GM12864 (cell line): ENCODE measurements around the gene RFT1.
A peak's percentile ranks its signal among the peaks of the same experiment; 100 is the strongest.

ENCODE experiments used
- DNase-seq: peaks from one replicate; pipeline ENCODE4 v3.0.0-alpha.2; 2011; ENCODE audit warnings: low read depth
- H3K4me3 ChIP-seq: 2 replicates; pipeline ENCODE4 v1.5.1; 2011; ENCODE audit warnings: mild to moderate bottlenecking, low read depth, low read length, control low read depth
- TF ChIP-seq, protein P1 (sequence below): IDR thresholded peaks from 2 replicates; pipeline ENCODE4 v1.5.1; 2011; ENCODE audit warnings: low read depth, mild to moderate bottlenecking, moderate library complexity, low read length, control low read depth, inconsistent platforms; ENCODE audit errors: missing control alignments

RFT1 gene, protein sequence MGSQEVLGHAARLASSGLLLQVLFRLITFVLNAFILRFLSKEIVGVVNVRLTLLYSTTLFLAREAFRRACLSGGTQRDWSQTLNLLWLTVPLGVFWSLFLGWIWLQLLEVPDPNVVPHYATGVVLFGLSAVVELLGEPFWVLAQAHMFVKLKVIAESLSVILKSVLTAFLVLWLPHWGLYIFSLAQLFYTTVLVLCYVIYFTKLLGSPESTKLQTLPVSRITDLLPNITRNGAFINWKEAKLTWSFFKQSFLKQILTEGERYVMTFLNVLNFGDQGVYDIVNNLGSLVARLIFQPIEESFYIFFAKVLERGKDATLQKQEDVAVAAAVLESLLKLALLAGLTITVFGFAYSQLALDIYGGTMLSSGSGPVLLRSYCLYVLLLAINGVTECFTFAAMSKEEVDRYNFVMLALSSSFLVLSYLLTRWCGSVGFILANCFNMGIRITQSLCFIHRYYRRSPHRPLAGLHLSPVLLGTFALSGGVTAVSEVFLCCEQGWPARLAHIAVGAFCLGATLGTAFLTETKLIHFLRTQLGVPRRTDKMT

DNA sequence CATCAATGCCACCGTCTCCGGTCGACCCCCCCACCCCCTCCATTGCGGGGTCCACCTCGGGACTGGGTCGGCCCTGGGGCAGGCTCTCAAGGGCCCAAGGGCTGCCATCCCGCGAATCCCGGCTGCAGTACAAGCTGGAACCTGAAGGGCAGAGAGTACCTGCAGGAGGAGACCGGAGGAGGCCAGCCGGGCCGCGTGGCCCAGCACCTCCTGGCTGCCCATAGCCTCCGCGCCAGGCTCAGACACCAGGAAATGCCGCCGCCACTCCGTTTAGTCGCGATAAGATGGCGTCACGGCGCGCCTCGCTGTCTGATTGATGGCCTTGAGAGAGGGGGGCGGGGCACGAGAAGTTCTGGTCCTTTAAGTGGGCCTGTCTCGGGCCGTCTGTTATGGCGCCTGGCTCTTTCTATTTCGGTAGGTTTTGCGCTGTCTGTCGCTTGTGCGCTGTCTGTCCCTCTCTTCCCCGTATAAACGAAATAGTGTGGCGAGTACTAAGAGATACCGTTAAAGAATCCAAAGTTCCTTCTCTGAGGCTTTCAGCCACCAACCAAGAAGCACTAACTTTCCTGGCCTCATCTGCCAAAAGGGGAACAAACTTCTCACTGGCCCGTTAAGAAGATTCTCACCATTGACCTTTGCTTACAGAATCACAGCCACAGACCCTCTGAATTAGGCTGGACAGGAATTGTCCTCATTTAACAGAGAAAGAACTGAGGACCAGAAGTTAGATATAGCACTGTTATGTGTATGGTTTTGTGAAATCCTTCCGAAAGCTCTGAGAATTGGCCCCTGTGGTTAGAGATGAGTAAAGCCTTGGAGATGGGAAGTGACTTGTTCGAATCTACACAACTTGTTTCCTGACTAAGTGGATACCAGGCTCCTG, at the start of gene RFT1:
RFT1 (minus strand) TSS at position 257 of the 883 bp plus-strand sequence; CDS start at position 222, 35 bp downstream.
- DNase-seq = peak; percentile 90
- TF ChIP-seq, protein P1, sequence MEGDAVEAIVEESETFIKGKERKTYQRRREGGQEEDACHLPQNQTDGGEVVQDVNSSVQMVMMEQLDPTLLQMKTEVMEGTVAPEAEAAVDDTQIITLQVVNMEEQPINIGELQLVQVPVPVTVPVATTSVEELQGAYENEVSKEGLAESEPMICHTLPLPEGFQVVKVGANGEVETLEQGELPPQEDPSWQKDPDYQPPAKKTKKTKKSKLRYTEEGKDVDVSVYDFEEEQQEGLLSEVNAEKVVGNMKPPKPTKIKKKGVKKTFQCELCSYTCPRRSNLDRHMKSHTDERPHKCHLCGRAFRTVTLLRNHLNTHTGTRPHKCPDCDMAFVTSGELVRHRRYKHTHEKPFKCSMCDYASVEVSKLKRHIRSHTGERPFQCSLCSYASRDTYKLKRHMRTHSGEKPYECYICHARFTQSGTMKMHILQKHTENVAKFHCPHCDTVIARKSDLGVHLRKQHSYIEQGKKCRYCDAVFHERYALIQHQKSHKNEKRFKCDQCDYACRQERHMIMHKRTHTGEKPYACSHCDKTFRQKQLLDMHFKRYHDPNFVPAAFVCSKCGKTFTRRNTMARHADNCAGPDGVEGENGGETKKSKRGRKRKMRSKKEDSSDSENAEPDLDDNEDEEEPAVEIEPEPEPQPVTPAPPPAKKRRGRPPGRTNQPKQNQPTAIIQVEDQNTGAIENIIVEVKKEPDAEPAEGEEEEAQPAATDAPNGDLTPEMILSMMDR = peak; percentile 5
- peak within 1 kb of the TSS; percentile 69 for H3K4me3 ChIP-seq

DNA sequence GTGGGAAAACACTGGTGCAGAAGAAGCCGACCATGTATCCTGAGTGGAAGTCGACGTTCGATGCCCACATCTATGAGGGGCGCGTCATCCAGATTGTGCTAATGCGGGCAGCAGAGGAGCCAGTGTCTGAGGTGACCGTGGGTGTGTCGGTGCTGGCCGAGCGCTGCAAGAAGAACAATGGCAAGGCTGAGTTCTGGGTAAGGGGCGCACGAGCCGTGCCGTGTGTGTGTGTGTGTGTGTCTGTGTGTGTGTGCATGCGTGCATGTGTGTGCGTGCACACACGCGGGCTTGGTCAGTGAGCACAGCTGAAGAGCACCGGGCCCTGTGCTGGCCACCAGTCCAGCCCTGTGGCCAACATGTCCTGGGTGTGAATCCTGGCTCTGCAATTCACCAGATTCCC, 49.3 kb upstream of the RFT1 start:
- no peak for DNase-seq
- TF ChIP-seq, protein P1 = no peak
- H3K4me3 ChIP-seq = no peak overlapping the region

DNA sequence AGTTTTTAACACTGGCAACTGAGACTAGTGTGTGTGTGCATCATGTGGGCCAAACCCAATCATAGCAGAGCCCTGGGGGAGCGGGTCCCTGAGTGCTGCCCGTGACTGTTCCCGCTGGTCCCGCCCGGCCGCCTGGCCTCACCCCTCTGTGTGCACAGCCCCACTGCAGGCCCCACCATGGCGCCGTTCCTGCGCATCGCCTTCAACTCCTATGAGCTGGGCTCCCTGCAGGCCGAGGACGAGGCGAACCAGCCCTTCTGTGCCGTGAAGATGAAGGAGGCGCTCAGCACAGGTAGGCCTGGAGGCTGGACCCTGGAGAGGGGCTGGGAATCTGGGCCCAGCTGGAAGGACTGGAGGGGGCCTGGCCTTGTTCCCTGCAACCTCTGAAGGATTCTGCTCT, 48.0 kb upstream of the RFT1 start:
- TF ChIP-seq, protein P1 = no peak
- DNase-seq = no peak
- H3K4me3 ChIP-seq = no peak overlapping the region

DNA sequence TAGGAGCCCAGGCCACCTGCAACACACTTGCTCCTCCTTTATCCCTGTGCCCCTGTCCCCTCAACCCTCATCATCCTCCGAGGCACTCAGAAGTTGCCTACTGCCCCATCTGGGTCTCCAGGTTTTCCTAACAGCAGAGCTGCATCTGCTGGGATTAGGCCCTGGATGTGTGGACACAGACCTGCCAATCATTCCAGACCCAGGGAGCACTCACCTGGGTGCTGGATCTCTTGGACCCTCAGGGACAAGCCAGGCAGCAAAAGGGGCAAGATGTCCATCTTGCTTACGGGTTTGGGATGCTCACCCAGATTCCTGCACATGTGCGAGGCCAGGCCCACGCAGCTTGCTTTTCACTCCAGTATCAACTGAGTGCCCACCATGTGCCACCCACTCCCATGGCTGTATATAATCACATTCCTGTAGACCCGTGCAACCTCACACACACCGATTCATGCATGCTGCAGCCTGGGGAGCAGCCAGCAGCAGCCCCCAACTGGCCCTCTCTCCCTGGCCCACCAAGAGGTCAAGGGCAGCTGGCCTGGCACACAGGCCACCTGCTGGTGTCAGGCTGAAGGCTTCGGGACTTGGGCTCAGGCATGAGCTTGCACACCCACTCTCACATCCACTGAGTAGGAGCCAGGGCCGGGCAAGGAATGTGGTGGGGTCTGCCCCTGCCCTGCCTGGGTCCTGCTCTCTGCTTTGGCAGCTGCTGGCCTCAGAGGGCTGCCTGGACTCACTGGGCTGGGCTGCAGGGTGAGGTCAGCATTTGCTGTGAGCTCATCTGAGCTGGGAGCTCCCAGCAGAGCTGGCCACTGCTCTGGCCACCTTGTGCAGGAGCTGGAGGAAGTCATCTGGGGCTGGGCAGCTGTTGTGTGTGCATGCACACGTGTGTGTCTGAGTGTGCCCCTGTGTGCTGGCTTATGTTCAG, 45.6 kb upstream of the RFT1 start:
- no peak for DNase-seq
- no peak overlapping the region for H3K4me3 ChIP-seq
- TF ChIP-seq, protein P1 = no peak

DNA sequence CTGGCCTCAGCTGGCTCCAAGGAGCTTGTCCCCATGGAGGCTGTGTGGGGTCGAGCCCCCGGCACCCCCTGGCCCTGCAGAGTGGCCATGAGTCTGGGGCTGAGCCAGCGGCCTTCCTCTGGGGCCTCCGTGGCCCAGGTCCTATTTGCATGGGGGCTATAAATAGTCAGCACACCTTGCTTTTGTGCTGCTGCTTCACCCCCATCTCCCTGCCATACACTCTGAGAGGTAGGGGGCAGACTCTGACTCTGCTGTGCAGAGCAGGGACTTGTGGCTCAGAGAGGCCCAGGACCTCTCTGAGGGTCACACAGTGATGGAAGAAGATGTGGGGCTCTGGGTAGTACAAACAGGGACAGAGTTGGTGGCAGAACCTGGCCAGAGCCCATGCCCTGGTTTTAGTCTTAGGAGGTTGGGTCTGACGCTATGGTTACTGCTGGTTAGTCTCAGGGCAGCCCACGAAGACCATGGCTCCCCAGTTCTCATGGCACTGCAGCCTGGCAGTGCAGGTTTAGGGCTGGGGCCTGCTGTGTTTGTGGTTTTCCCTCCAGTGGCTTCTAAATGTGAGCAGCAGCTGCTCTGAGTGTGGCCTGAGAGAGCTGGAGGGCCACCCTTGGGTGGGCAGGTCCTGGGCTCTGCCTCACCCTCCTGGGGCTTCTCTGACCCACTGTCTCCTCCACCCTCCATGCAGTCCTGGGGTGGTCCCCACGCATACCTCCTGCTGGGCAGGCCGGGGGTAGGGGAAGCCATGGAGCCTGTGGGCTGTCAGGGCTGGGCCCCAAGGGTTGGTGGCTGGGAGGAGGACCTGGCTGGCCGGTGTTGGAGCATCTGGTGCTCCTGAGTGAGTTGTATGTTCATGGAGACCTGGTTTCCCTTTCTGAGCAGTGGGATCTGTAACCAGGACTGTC, 44.4 kb upstream of the RFT1 start:
- DNase-seq = no peak
- TF ChIP-seq, protein P1 = peak; percentile 48
- no peak overlapping the region; the same call in 1 of the 2 replicates for H3K4me3 ChIP-seq

DNA sequence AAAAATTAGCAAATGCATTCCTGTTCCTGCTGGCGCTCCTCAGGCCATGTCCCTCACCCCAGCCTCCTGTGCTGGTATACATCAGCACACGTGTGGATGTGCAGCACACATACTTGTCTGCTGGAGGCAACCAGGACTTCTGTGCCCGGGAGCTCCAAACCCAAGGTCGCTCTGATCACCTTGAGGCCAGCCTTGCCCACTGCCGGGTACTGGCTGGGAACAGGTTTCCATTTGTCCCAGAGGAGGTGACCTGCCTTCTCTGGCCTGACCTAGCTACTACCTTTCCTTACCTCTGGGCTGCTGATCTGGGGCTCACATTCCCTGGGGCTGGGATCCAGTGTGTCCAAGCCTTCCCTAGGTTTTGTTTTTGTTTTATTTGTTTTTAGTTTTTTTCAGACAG, 42.9 kb upstream of the RFT1 start:
- TF ChIP-seq, protein P1 = no peak
- DNase-seq = no peak
- no peak overlapping the region for H3K4me3 ChIP-seq
